H7 (cell line): ENCODE measurements around the gene IGF1R. TPM values are rescaled to one million over a fixed set of nuclear protein-coding genes. Genes with fewer than 3 reads are reported as not detected.

ENCODE experiments used
- DNase-seq: peaks from one replicate; pipeline ENCODE4 v3.0.0; 2012
- H3K27me3 ChIP-seq: 2 replicates; pipeline ENCODE4 v1.6.0; 2011; ENCODE audit warnings: mild to moderate bottlenecking, low read length; ENCODE audit not compliant: control insufficient read depth, insufficient read depth
- H3K36me3 ChIP-seq: replicated peaks from 2 replicates; pipeline ENCODE4 v1.5.1; 2011; ENCODE audit warnings: low read length; ENCODE audit not compliant: control insufficient read depth, insufficient read depth
- H3K4me3 ChIP-seq: 2 replicates; pipeline ENCODE4 v1.5.1; 2011; ENCODE audit warnings: low read depth, mild to moderate bottlenecking, control low read depth, low read length, moderate library complexity; ENCODE audit not compliant: insufficient read depth
- total RNA-seq: library from RNA; depleted of rRNA; stranded (reverse); fragments of >200 nt; shearing (Covaris generic); gene quantifications from 2 replicates; pipeline ENCODE4 v1.2.3, GENCODE V29; 2014

IGF1R gene
- total RNA-seq, 1 experiment from 2014 or later, result 33.0 TPM

- Histone ChIP-seq H3K36me3 (no peaks in the 10 kb centered on the region), H3K27me3 (no peaks in the 10 kb centered on the region), H3K4me3 (no peak overlapping the region)
- DNase-seq, result no peak
These were observed 28.4 kb downstream of the IGF1R start for GRCh38 chr15:98676586-98677270.

DNA sequence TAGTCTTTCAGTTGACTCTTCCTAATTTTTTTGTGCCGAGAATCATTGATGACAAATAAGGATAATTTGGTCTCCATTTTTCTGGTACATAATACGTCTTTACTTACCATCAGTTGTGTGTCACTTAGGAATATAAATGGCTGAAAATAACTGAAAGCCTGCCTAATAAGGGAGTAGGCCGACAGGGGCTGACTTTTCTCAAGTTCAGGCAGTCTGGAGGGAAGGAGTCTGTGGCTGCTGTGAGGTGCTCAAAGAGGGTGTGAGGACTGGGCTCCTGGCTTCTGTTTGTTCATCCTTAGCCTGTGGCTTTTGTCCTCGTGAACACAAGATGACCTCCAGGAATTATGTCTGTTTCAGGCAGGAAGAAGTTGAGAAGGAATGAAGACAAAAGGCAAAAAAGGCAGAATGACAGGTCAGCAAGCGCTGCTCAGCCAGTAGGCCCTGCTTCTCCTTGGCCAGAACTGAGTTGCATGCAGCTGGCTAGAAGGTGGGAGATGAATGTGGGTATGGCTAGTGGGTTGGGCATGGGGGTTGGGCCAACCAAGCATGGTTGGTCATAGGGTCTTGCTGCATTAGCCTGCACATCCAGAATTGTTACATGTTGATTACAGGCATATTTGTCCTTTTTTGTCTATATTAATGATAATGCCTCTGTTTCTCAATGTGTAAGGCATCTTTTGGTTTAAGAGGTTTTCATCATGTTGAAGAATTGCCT is 29.2 kb downstream of the IGF1R start:
- H3K36me3 ChIP-seq, result no peaks in the 10 kb centered on the region
- no peak for DNase-seq
- no peak overlapping the region for H3K4me3 ChIP-seq
- no peaks in the 10 kb centered on the region for H3K27me3 ChIP-seq

DNA sequence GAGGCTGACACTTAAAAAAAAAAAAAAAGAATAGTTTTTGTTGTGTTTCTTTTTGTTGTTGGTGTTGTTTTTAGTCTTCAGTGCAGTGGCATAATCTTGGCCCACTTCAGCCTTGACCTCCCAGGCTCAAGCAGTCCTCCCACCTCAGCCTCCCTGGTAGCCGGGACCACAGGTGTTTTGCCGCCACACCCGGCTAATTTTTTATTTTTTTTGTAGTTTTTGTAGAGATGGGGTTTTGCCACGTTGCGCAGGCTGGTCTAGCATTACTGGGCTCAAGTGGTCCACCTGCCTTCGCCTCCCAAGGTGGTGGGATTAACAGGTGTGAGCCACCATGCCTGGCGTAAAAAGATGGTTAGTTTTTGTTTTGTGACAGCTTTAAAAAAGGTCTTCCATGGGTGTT is 30.1 kb downstream of the IGF1R start:
- no peak for DNase-seq
- no peaks in the 10 kb centered on the region for H3K27me3 ChIP-seq
- H3K4me3 ChIP-seq, result no peak overlapping the region
- no peaks in the 10 kb centered on the region for H3K36me3 ChIP-seq

- no peak for DNase-seq
- no peaks in the 10 kb centered on the region for H3K36me3 ChIP-seq
- H3K4me3 ChIP-seq, result no peak overlapping the region
- no peaks in the 10 kb centered on the region for H3K27me3 ChIP-seq
These were observed 32.7 kb downstream of the IGF1R start for GRCh38 chr15:98681061-98681460.

DNA sequence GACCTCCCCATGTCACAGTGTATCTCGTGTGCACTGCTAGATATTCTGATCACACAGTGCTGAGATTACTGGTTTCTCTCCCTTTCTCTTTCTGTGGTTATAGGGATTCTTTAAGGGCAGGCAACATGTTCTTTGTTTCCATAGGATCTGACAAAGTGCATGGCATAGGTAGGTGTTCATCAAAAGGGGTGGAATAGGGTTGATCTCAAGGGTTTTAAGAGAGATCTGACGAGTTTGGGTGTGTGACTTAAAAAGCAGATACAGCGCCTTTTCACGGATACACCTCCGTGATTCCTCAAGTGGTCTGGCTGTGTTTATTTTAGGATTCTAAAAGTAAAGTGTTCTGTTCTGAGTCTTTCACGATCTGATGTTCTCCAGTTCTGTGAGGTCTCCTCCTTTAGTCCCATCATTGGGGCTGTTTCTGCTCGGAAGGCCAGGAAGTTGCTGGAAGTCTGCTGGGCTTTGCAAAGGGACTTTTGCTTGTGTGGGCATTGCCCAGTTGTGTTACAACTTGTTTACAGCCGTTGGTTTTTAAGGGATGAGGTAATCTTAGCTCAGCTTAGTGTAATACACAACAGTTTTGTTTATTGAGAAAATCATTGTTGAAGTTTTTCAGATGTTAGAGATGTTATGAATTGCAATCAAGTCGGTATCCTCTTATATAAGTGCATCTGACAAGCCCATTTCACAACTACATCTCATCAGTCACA is 34.8 kb downstream of the IGF1R start:
- H3K4me3 ChIP-seq, result no peak overlapping the region
- H3K36me3 ChIP-seq, result no peaks in the 10 kb centered on the region

DNA sequence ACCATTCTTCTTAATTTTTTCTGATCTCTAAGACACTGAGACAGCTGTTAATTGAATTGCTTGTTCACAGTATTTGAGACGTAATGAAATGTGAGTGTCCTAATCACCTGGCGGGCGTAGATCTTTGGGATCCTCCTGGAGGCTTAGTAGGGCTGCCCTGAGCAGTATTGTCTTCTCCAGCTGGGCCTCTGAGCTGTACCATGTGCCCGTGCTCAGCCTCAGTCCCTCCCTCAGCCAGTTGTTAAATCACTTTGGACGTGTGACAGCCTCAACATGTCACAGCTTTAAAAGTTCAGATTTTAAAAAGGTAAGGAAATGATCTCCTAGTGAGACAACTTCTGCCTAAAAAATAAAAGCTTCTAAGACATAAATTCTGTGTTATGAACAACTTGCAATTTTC is 35.5 kb downstream of the IGF1R start:
- H3K36me3 ChIP-seq, result no peaks in the 10 kb centered on the region
- DNase-seq, result no peak
- H3K27me3 ChIP-seq, result no peaks in the 10 kb centered on the region
- no peak overlapping the region for H3K4me3 ChIP-seq

More for the DNA sequence above, 34.8 kb downstream of the IGF1R start:
- no peaks in the 10 kb centered on the region for H3K27me3 ChIP-seq
- DNase-seq, result no peak

- H3K36me3 ChIP-seq, result no peaks in the 10 kb centered on the region
- H3K4me3 ChIP-seq, result no peak overlapping the region
- DNase-seq, result no peak
These were observed 36.1 kb downstream of the IGF1R start for GRCh38 chr15:98684436-98684835.

DNA sequence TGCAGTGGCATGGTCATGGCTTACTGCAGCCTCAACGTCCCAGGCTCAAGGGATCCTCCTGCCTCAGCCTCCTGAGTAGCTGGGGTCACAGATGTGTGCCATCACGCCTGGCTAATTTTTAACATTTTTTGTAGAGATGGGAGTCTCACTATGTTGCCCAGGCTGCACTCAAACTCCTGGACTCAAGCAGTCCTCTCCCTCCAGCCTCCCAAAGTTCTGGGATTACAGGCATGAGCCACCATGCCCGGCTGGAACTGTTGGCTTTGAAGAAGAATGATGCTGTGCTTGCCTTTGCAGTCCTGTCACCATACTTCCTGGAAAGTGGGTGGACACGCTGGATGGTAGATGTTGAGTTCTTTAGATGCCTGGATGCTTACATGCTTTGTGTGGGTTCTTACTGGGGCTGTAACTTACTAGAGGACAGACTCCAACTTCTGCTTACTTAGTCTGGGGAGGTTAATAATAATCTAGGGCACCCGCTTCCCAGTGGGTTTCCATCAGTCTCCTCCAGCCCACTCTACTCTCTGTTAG is 36.7 kb downstream of the IGF1R start:
- H3K4me3 ChIP-seq, result no peak overlapping the region
- no peaks in the 10 kb centered on the region for H3K36me3 ChIP-seq
- no peak for DNase-seq
- H3K27me3 ChIP-seq, result no peaks in the 10 kb centered on the region

More at GRCh38 chr15:98684436-98684835, 36.1 kb downstream of the IGF1R start:
- H3K27me3 ChIP-seq, result no peaks in the 10 kb centered on the region

DNA sequence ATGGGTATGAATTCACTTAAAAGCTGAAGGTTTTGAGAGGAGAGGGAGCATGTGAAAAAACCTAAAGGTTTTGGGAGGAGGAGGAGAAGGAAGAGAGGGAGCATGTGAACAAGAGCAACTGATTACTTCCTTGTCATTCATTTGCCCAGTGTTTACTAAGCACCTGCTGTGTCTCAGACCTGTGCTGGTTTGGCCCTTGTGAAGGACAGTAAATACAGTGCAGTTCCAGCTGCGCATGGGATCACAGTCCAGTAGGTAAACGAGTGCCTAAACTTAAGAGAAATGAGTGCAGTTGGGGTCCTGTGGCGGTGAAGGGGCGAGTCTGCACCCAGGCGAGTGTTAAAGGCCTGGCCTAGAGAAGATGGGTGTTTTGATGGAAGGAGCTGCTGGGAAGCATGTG is 38.6 kb downstream of the IGF1R start:
- DNase-seq, result no peak
- no peak overlapping the region for H3K4me3 ChIP-seq

DNA sequence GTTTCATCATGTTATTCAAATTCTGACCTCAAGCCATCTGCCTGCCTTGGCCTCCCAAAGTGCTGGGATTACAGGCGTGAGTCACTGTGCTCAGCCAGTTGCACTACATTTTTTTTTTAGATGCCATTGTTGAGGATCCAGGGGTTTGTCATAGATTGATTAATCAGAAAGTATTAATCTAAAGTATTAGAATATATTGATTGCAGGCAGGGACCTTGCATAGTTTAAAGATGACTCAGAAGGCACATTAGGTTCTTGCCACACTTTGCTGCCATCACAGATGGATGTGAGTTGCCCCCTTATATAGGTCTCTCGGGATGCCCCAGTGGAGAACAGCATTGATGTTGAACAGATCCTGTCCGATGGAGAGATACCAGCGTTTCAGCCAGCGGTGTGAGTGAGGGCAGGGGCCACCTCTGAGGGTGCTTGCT is 41.1 kb downstream of the IGF1R start:
- Histone ChIP-seq H3K27me3 (no peaks in the 10 kb centered on the region), H3K36me3 (no peaks in the 10 kb centered on the region), H3K4me3 (no peak overlapping the region)
- DNase-seq, result no peak

More for the DNA sequence above, 38.6 kb downstream of the IGF1R start:
- Histone ChIP-seq H3K36me3 (no peaks in the 10 kb centered on the region), H3K27me3 (no peaks in the 10 kb centered on the region)

DNA sequence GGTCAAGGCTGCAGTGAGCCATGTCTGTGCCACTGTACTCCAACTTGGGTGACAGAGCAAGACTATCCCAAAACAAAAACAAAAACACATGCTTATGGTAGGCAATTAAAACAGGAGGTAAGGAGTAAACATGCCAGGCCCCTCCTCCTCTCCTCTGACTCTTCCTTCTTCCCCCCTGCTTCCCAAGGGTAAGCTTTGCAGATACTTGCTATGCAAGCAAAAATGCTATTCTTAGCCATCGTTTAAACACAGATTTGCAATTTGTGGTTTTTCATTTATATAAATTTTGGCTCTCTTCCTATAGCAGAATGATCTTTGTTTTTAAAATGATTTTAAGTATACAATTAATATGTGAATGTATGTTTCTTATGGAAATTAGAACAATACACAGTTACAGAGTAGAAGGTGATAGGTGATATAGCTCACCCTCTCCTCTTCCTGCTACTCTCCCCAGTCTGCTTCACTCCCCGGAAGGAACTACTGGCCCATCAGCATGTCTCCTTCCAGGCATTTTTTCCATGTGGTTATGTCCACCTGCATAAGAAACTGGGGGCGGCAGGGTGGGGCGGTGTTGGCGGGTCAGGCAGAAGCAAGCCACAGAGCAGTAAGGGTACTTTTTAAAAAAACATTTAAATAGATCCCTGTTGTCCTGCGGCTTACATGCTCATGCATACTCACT is 42.1 kb downstream of the IGF1R start:
- no peak for DNase-seq
- Histone ChIP-seq H3K27me3 (no peaks in the 10 kb centered on the region), H3K36me3 (no peaks in the 10 kb centered on the region), H3K4me3 (no peak overlapping the region)

DNA sequence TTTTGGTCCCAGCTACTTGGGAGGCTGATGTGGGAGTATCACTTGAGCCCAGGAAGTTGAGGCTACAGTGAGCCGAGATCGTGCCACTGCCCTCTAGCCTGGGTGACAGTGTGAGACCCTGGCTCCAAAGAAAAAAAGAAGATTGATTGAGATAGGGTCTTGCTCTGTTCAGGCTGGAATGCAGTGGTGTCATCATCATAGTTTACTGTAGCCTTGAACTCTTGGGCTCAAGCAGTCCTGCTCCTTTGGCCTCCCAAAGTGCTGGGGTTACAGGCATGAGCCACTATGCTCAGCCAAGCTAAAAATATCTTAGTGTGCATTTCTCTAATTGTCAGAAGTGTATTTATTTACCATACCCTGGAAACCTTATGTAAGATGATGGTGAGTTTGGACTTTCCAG is 43.9 kb downstream of the IGF1R start:
- Histone ChIP-seq H3K4me3 (no peak overlapping the region), H3K36me3 (no peaks in the 10 kb centered on the region), H3K27me3 (no peaks in the 10 kb centered on the region)
- no peak for DNase-seq

GRCh38 chr15:98694161-98694560 is 45.8 kb downstream of the IGF1R start:
- no peaks in the 10 kb centered on the region for H3K27me3 ChIP-seq
- H3K4me3 ChIP-seq, result no peak overlapping the region
- DNase-seq, result no peak
- H3K36me3 ChIP-seq, result no peaks in the 10 kb centered on the region

- no peaks in the 10 kb centered on the region for H3K36me3 ChIP-seq
- no peaks in the 10 kb centered on the region for H3K27me3 ChIP-seq
- H3K4me3 ChIP-seq, result no peak overlapping the region
- DNase-seq, result no peak
These were observed 50.5 kb downstream of the IGF1R start for GRCh38 chr15:98698792-98699191.
